NCI-H1417 (cell line): Measurements from ENCODE around the gene RTEL1.

ENCODE experiments used
- DNase-seq, 3 experiments: peaks; one replicate each; lab custom pipeline; 2025; lab: John Stamatoyannopoulos, UW

RTEL1 gene

DNA sequence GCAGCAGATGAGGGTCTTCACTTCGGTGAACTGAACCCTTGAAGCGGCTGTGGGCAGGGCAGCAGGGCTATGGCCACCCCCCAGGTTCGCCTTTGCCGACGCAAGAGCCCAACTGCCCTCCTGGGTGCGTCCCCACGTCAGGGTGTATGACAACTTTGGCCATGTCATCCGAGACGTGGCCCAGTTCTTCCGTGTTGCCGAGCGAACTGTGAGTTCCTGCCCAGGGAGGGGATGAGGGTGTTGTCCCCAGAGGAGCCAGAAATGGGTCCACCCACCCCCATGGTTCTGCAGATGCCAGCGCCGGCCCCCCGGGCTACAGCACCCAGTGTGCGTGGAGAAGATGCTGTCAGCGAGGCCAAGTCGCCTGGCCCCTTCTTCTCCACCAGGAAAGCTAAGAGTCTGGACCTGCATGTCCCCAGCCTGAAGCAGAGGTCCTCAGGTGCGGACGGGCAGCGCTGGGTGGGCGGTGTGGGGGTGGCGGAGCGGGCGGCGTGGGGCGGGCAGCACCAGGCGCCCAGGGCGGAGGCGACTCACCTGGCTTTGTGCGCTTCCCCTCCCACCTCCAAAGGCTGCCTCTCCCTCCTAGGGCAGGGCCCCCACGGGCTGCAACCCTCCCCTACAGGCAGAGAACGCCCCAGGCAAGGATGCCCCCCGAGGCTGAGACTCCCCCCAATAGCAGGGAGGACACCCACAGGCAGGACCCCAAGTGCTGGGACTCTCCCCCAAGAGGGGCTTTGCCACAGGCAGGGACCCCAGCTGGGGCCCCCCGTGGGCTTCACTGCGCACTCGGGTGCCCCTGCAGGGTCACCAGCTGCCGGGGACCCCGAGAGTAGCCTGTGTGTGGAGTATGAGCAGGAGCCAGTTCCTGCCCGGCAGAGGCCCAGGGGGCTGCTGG lies 32.1 kb downstream of the RTEL1 start:
- no peak for DNase-seq

DNA sequence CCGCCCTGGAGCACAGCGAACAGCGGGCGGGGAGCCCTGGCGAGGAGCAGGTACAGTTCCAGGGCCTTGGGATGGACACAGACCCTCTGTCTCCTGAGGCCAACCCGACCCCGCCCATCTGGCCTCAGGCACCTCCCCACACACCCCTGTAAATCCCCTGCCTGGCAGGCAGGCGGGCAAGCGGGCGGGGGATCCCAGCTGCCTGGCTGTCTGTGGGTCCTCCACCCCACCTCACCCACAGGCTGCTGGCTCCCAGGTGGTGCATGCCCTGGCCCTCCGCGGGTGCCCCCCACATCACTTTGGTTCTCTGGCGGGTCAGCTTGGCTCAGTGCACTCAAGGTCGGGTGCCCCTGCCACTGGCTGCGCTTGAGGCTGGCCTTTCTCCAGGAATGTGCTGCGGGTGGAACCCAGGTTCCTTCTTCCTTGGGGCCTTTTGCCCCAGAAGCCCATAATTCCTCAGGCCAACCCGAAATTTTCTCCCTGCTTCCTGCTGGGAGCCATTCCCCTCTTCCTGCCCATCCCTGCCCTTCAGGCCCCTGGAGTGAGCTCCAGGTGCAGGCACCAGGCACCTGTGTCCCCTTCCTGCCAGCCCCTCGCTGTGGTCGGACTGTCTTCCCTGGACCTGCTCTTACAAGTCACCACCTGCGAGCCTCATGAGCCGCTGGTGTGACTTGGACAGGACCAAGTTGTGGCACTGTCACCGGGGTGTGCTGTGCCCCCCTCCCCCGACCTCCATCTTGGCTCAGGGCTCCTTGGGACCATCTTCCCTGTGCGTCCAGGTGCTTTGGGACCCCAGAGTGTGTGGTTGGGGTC lies 33.0 kb downstream of the RTEL1 start:
- no peak for DNase-seq

DNA sequence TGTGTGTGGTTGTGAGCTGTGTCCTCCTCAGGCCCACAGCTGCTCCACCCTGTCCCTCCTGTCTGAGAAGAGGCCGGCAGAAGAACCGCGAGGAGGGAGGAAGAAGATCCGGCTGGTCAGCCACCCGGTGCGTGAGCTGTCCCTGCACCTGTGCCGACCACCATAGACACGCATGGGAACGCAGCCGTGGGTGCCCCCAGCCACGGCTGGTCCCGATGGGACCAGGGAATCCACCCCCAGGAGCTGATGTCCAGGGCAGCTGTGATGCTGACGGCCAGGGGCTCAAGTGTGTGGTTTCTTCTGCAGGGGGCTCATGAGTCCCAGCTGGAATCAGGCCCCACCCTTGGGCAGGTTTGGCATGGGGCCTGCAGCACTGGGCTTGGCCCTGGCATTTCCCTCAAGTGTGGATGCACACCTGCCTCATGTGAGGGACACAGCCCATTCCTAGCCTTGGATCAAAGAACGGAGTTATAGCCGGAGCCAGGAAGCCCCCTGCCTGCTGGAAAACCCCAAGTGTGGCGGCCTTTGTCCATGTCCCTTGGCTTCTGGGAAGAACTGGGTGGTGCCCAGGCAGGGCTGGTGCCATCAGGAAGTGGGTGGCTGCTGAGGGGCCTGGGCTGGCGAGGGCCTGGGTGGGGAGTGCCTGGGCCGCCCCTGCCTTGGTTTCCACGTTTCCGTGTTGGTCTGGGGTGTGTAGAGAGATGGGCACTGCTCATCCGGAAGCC lies 33.8 kb downstream of the RTEL1 start:
- DNase-seq = no peak

DNA sequence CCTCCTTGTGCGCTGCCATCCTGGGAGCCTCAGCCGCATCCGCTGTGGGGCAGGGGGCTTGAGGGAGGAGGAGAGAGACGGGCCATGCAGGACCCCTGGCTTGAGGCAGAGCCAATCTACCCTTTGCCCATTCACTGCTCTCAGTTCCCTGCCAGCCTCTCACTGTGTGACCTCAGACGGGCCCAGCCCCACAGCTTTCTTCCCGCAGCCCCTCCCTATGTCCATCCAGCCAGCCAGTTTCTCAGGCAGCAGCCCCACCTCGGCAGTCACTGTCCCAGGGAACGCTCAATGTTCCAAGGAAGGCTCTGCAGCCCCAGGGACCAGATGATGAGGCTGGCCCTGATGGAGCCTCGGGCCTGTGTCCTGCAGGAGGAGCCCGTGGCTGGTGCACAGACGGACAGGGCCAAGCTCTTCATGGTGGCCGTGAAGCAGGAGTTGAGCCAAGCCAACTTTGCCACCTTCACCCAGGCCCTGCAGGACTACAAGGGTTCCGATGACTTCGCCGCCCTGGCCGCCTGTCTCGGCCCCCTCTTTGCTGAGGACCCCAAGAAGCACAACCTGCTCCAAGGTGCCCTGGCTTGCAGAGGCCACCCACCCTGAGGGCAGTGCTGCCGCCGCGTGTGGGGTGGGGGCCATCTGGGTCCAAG lies 34.4 kb downstream of the RTEL1 start:
- peak in 1 of 3 experiments; percentile 22 for DNase-seq

DNA sequence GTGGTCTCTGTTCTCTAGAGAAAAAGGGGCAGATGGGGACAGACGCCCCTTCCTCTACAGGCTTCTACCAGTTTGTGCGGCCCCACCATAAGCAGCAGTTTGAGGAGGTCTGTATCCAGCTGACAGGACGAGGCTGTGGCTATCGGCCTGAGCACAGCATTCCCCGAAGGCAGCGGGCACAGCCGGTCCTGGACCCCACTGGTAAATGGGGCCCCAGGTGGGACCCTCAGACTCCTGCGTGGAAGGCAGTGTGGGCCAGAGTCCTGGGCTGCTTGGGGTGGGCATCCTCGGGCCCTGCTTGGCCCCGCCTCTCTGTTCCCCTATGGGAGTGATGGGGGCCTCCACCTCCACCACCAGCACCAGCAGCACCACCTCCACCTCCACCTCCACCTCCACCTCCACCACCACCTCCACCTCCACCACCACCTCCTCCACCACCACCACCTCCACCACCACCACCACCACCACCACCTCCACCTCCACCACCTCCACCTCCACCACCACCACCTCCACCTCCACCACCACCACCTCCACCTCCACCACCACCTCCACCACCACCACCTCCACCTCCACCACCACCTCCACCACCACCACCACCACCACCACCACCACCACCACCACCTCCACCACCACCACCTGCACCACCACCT lies 35.1 kb downstream of the RTEL1 start:
- no peak for DNase-seq

DNA sequence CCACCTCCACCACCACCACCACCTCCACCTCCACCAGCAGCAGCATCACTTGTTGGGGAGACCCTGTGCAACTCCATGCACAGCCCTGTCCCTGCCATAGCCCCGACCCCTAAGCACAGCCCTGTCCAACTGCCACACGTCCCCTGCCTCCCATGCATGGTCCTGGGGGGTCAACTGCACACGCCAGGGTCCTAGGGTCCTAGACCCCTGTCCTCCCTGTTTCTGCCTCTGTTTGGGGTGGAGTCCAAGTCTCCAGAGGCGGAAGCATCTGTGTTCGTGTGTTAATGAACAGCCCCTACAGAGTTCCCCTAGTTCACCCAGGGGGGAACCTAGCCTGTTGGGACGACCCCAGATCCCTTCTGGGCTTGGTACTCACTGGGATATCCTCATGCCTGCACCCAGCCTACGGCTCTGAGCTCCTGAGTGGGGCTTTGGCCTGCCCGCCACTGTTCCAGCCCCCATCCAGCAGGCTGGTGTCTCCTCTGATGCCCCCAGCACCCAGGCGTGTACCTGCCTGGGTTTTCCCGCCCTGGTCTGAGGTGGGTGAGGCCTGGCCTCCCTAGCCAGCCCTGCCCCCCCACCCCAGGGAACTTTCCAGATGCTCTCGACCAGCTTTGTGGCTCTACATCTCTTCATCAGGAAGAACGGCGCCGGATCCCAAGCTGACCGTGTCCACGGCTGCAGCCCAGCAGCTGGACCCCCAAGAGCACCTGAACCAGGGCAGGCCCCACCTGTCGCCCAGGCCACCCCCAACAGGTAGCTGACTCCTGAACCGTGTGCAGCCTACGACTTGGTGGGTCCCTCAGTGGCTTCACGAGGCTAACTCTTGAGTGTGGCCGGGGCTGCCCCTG lies 35.8 kb downstream of the RTEL1 start:
- DNase-seq = no peak

DNA sequence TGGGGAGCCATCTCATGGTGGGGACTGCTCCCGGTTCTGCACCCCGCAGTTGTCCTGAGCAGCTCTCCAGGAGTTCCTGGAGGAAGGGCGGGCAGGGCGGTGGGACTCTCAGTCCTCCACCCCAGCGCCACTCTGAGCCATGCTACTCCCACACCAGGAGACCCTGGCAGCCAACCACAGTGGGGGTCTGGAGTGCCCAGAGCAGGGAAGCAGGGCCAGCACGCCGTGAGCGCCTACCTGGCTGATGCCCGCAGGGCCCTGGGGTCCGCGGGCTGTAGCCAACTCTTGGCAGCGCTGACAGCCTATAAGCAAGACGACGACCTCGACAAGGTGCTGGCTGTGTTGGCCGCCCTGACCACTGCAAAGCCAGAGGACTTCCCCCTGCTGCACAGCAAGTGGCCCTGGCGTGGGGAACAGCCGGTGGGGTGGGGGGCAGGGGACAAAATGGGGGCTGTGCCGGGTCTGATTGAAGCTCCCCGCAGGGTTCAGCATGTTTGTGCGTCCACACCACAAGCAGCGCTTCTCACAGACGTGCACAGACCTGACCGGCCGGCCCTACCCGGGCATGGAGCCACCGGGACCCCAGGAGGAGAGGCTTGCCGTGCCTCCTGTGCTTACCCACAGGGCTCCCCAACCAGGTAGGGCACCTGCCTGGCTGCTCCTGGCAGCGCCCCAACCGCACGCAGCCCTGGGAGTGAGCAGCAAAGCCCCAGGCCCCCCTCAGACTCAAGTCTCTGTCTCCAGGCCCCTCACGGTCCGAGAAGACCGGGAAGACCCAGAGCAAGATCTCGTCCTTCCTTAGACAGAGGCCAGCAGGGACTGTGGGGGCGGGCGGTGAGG lies 36.7 kb downstream of the RTEL1 start:
- no peak for DNase-seq

DNA sequence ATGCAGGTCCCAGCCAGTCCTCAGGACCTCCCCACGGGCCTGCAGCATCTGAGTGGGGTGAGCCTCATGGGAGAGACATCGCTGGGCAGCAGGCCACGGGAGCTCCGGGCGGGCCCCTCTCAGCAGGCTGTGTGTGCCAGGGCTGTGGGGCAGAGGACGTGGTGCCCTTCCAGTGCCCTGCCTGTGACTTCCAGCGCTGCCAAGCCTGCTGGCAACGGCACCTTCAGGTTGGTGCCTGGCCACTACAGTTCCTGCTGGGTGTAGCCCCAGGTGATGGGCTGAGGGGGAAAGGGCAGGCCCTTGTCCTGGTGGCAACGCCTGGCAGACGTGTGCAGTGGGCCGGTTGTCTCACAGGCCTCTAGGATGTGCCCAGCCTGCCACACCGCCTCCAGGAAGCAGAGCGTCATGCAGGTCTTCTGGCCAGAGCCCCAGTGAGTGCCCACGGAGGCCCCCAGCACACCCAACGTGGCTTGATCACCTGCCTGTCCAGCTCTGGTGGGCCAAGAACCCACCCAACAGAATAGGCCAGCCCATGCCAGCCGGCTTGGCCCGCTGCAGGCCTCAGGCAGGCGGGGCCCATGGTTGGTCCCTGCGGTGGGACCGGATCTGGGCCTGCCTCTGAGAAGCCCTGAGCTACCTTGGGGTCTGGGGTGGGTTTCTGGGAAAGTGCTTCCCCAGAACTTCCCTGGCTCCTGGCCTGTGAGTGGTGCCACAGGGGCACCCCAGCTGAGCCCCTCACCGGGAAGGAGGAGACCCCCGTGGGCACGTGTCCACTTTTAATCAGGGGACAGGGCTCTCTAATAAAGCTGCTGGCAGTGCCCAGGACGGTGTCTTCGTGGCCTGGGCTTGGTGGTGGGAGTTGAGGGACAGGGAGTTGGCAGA lies 37.6 kb downstream of the RTEL1 start:
- no peak for DNase-seq

DNA sequence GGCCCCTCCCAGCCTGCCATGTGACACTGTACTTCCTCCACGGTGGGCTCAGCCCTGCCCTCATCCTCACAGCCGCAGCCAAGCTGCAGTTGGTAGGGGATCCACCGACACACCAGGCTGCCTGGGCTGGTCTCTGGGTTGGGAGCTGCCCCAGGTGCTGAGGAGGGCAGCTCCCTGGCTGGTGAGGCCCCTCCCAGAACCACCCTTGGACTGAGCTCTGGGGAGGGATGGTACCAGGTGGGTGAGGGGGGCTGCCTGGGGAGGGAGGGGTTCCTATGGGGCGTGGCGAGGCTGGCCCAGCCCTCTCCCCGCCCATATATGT lies 38.2 kb downstream of the RTEL1 start:
- no peak for DNase-seq

DNA sequence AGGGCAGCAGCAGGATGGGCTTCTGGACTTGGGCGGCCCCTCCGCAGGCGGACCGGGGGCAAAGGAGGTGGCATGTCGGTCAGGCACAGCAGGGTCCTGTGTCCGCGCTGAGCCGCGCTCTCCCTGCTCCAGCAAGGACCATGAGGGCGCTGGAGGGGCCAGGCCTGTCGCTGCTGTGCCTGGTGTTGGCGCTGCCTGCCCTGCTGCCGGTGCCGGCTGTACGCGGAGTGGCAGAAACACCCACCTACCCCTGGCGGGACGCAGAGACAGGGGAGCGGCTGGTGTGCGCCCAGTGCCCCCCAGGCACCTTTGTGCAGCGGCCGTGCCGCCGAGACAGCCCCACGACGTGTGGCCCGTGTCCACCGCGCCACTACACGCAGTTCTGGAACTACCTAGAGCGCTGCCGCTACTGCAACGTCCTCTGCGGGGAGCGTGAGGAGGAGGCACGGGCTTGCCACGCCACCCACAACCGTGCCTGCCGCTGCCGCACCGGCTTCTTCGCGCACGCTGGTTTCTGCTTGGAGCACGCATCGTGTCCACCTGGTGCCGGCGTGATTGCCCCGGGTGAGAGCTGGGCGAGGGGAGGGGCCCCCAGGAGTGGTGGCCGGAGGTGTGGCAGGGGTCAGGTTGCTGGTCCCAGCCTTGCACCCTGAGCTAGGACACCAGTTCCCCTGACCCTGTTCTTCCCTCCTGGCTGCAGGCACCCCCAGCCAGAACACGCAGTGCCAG lies 38.7 kb downstream of the RTEL1 start, which contains the start of gene TNFRSF6B:
Gene TNFRSF6B, plus strand, starts transcription at position 25 of the 729 bp plus-strand sequence. Its CDS starts 116 bp downstream, at position 141.
- no peak for DNase-seq

DNA sequence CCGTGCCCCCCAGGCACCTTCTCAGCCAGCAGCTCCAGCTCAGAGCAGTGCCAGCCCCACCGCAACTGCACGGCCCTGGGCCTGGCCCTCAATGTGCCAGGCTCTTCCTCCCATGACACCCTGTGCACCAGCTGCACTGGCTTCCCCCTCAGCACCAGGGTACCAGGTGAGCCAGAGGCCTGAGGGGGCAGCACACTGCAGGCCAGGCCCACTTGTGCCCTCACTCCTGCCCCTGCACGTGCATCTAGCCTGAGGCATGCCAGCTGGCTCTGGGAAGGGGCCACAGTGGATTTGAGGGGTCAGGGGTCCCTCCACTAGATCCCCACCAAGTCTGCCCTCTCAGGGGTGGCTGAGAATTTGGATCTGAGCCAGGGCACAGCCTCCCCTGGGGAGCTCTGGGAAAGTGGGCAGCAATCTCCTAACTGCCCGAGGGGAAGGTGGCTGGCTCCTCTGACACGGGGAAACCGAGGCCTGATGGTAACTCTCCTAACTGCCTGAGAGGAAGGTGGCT lies 39.3 kb downstream of the RTEL1 start:
- DNase-seq = no peak

DNA sequence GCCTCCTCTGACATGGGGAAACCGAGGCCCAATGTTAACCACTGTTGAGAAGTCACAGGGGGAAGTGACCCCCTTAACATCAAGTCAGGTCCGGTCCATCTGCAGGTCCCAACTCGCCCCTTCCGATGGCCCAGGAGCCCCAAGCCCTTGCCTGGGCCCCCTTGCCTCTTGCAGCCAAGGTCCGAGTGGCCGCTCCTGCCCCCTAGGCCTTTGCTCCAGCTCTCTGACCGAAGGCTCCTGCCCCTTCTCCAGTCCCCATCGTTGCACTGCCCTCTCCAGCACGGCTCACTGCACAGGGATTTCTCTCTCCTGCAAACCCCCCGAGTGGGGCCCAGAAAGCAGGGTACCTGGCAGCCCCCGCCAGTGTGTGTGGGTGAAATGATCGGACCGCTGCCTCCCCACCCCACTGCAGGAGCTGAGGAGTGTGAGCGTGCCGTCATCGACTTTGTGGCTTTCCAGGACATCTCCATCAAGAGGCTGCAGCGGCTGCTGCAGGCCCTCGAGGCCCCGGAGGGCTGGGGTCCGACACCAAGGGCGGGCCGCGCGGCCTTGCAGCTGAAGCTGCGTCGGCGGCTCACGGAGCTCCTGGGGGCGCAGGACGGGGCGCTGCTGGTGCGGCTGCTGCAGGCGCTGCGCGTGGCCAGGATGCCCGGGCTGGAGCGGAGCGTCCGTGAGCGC lies 39.9 kb downstream of the RTEL1 start:
- DNase-seq = no peak

DNA sequence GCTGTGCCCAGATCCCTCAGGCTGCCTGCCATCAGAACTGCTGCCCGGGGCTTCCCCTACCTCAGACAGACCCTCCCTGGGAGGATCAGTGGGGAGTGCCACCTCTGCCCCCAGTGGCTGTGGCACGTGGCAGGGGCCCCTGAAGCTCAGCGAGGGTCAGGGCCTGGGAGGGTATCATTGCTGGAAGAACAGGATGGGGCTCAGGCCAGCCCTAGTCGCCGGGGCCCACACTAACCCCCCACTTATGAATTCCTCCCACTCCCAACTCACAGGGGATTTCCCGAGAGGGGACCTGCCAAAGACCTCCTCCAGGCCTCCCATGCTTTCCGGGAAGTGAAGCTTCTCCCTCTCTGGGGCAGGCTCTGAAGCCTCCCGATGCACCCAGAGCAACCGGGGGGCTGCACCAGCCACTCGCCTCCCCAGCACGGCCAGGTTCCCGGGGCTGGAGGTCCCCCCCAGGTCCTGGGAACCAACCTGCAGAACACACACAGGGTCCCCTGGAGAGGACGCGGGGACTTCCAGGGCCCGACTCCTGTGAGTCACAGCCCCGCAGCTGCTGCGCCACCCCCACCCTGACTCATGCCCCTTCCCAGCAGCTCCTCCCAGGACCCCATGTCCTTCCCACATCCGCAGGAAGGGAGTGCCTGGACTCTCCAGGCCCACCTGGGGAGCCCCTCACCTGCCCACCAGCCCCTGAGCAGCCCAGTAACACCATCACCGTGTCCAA lies 40.8 kb downstream of the RTEL1 start:
- no peak for DNase-seq

DNA sequence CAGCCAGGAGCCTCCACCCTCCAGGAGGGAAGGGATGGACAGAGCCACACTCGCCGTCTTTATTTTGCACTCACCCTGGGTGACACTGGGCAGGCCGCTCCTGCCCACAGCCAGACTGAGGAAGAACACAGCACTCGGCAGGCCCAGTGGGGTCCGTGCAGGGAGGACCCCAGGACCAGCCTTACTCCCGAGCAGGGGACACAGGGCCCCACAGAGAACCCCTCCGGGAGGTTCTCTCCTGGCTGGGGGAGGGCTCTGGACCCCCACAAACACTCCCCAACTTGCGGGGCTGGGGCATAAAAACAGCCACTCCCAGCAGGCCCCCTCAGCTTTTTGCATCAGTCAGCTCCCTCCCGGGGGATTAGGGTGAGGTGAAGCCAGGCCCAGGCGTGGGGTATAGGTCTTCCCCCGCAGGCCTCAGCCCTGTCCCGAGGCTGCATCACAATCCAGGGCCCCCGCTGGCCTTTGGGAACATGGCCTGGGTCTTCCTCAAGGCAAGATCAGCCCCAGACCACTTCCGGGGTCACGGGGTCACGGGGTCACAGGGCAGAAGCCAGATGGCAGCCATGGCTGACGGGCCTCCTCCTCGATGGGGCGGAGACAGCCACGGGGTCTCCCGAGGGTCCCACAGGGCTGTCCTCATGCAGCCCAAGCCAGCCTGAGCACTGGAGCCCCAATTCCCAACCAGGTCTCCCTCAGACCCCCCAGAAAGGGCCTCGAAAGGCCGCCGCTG lies 41.5 kb downstream of the RTEL1 start:
- DNase-seq = no peak

DNA sequence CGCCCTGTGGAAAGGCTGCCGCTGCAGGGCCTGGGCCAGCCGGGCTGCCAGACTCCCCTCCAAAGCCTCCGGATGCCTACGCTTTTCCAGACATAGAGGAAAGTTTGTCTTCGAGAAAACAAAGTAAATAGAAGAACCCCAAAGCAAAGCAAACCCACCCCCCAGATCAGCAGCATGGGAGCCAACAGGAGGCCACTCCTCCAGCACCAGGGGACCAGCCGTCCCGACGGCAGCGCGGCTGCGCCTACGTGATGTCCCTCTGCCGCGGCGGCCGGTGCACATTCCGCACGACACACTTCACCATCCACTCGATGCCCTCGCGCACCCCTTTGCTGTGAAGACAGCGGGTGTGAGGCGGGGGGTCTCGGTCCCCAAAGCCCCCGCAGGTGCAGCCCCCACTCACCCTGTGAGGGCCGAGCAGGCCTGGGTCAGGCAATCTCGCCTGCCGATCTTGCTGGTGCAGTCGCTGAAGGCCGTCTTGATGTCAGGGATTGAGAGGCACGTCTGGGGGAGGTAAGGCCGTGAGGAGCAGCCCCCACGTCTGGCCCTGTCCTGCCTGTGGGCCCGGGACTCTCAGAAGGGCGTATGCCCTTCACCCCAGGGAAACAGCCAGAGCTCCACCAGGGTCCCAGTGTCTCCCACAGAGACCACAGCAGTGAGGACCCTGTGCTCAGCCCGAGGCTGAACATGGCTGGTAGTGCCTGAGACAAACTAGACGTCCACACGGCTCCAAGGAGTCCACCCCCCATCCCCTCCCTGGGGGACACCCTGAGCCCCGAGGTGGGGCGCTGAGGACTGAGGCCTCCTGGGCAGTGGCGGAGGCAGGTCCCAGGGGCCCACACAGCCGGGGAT lies 42.3 kb downstream of the RTEL1 start:
- DNase-seq = no peak
